Measurements from ENCODE around the gene IFIT3. TPM values are rescaled to one million over a fixed set of nuclear protein-coding genes. Genes with fewer than 3 reads are reported as not detected.

IFIT3 gene
- total and polyA plus RNA-seq, 2 donors from 2014 or later, result 14.7 to 20.1 TPM

DNA sequence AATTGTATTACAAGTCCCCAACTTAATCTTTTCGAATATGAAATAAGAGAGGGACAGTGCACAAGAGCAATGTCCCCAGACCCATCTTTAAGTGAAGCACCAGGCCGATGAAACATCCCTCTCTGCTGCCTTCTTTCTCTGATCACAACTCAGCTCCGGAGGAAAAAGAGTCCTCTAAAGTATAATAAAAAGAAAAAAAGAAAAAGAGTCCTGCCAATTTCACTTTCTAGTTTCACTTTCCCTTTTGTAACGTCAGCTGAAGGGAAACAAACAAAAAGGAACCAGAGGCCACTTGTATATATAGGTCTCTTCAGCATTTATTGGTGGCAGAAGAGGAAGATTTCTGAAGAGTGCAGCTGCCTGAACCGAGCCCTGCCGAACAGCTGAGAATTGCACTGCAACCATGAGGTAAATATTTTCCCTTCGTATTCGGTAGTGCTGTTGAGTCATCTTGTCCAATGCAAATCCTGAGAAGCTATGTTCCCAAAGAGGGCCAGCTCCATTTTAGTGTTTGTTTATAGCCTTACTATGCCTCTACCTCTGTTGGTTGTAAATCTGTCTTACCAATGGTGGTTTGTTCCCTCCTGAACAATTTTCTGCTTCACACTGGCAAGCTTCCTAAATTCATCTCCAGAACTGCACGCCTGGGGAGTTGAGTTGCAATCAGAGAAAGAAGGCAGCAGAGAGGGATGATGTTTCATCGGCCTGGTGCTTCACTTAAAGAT is 25.9 kb upstream of the IFIT3 start, which contains the start of gene IFIT2:
Gene IFIT2, plus strand, starts transcription at position 326 of the 725 bp plus-strand sequence. Its CDS starts 78 bp downstream, at position 404.
- DNase-seq (peak in 4 of 5 donors; percentile 41 to 89 (median 61)), FAIRE-seq (no peak)
- Histone ChIP-seq H3K4me3 (ENCODE audit: low read length in 3 of 3) (peak within 1 kb of the TSS; percentile 68 to 89 (median 86)), H3K9me3 (ENCODE audit: control insufficient read depth in 2 of 3, insufficient read depth in 1 of 3, low read length in 3 of 3) (no peaks in the 10 kb centered on the region), H3K27me3 (ENCODE audit: control insufficient read depth, insufficient read depth, low read length) (no peaks in the 10 kb centered on the region), H3K9ac (ENCODE audit: low read length in 3 of 3) (peak within 1 kb of the TSS; percentile 66 to 97 (median 66)), H3K27ac (ENCODE audit: low read depth in 2 of 2, low read length in 2 of 2) (peak within 1 kb of the TSS; percentile 89 to 94), H3K4me1 (ENCODE audit: control insufficient read depth in 2 of 3, insufficient read depth in 2 of 3, low read depth in 1 of 3, low read length in 3 of 3) (peaks cover 4 to 18% (median 13%) of the 10 kb centered on the region in 3 donors), H3K36me3 (ENCODE audit: control insufficient read depth in 2 of 3, insufficient read depth in 3 of 3, low read length in 3 of 3) (peaks cover 0 to 10% (median 7%) of the 10 kb centered on the region in 3 donors)
- intact Hi-C loops (cut with DNase I), result no loop called here
- TF ChIP-seq, protein P1, sequence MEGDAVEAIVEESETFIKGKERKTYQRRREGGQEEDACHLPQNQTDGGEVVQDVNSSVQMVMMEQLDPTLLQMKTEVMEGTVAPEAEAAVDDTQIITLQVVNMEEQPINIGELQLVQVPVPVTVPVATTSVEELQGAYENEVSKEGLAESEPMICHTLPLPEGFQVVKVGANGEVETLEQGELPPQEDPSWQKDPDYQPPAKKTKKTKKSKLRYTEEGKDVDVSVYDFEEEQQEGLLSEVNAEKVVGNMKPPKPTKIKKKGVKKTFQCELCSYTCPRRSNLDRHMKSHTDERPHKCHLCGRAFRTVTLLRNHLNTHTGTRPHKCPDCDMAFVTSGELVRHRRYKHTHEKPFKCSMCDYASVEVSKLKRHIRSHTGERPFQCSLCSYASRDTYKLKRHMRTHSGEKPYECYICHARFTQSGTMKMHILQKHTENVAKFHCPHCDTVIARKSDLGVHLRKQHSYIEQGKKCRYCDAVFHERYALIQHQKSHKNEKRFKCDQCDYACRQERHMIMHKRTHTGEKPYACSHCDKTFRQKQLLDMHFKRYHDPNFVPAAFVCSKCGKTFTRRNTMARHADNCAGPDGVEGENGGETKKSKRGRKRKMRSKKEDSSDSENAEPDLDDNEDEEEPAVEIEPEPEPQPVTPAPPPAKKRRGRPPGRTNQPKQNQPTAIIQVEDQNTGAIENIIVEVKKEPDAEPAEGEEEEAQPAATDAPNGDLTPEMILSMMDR (IDR thresholded peaks at IDR 0.05; ENCODE audit: borderline replicate concordance, extremely low read depth, insufficient read depth), result no peak

DNA sequence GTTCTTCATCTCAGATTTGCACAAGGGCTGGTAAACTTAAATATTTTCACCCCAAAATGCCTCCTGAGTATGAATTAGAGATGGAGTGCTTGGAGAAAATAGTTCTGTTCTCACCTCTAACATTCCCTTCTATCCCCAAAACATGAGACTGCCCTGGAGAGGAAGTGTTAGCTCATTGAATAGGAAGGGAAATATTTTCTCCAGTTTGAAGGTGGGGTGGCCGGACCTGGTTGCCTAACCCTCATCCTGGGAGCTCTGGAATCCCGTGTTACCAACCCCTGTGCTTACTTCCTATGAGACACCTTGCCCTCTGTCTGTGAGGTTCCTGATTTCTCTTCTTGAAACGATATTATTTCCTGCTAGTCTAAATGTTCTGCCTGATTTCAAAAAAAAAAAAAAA is 25.2 kb upstream of the IFIT3 start:
- Histone ChIP-seq H3K9ac (ENCODE audit: low read length in 3 of 3) (peak overlapping the region; percentile 23 to 97 (median 66)), H3K27ac (ENCODE audit: low read depth in 2 of 2, low read length in 2 of 2) (peak overlapping the region; percentile 89 to 94), H3K4me3 (ENCODE audit: low read length in 3 of 3) (peak overlapping the region; percentile 68 to 89 (median 86)), H3K9me3 (ENCODE audit: control insufficient read depth in 2 of 3, insufficient read depth in 1 of 3, low read length in 3 of 3) (no peaks in the 10 kb centered on the region), H3K36me3 (ENCODE audit: control insufficient read depth in 2 of 3, insufficient read depth in 3 of 3, low read length in 3 of 3) (peaks cover 0 to 12% (median 7%) of the 10 kb centered on the region in 3 donors), H3K27me3 (ENCODE audit: control insufficient read depth, insufficient read depth, low read length) (no peaks in the 10 kb centered on the region), H3K4me1 (ENCODE audit: control insufficient read depth in 2 of 3, insufficient read depth in 2 of 3, low read depth in 1 of 3, low read length in 3 of 3) (peaks cover 4 to 18% (median 12%) of the 10 kb centered on the region in 3 donors)
- DNase-seq, result peak in 1 of 5 donors; percentile 15
- intact Hi-C loops (cut with DNase I), result no loop called here
- TF ChIP-seq, protein P1 (IDR thresholded peaks at IDR 0.05; ENCODE audit: borderline replicate concordance, extremely low read depth, insufficient read depth), result no peak
- FAIRE-seq, result peak; percentile 13

DNA sequence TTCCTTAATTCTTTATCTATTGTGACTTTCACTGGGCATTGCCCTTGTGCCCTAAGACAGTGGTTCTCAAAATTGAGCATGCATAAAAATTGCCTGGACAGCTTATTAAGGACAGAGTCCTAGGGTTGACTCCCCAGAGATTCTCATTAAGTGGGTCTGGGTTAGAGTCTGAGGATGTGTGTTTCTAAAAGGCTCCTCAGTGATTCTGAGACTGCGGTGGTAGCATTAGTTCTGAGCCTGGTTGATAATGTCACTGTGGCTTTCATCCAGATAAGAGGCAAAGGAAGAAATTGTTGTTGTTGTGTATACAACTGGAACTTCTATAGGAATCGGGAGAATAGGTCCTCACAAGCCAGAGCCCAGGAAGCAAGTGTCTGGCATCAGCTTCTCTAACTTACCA is 24.6 kb upstream of the IFIT3 start:
- peaks cover 4 to 18% (median 12%) of the 10 kb centered on the region in 3 donors for H3K4me1 ChIP-seq (ENCODE audit: control insufficient read depth in 2 of 3, insufficient read depth in 2 of 3, low read depth in 1 of 3, low read length in 3 of 3)

More for the DNA sequence above, 24.6 kb upstream of the IFIT3 start:
- intact Hi-C loops (cut with DNase I), result no loop called here
- H3K9me3 ChIP-seq (ENCODE audit: control insufficient read depth in 2 of 3, insufficient read depth in 1 of 3, low read length in 3 of 3), result no peaks in the 10 kb centered on the region
- TF ChIP-seq, protein P1 (IDR thresholded peaks at IDR 0.05; ENCODE audit: borderline replicate concordance, extremely low read depth, insufficient read depth), result no peak
- H3K9ac ChIP-seq (ENCODE audit: low read length in 3 of 3), result peak overlapping the region in 2 of 3 donors; percentile 10 to 43
- peaks cover 0 to 12% (median 9%) of the 10 kb centered on the region in 3 donors for H3K36me3 ChIP-seq (ENCODE audit: control insufficient read depth in 2 of 3, insufficient read depth in 3 of 3, low read length in 3 of 3)
- H3K27me3 ChIP-seq (ENCODE audit: control insufficient read depth, insufficient read depth, low read length), result no peaks in the 10 kb centered on the region
- FAIRE-seq, result no peak
- H3K4me3 ChIP-seq (ENCODE audit: low read length in 3 of 3), result peak overlapping the region in 2 of 3 donors; percentile 69 to 89
- DNase-seq, result no peak
- H3K27ac ChIP-seq (ENCODE audit: low read depth in 2 of 2, low read length in 2 of 2), result peak overlapping the region in 1 of 2 donors; percentile 89

All from kidney (tissue), 14 donors.